Activated naive CD4-positive, alpha-beta T cell treated with anti-CD3 and anti-CD28 coated beads, Interleukin-2, amount 10 ng/mL, durations not matched to agents 7 days and 5 days (primary cell): ENCODE data around the gene PARD6B.
"Not testable (repeated sequence)": the region's sequence is repeated elsewhere in the genome, so short reads cannot be mapped to it uniquely, and the experiment has no call there.

ENCODE experiments used
- CTCF ChIA-PET: fragments of 350-600 bp; sonication (Branson Sonifier 250); formaldehyde crosslinking; loops from one replicate; lab custom pipeline; 2021; ENCODE audit warnings: antibody characterized with exemption; lab: Charles Lee
- DNase-seq: peaks from one replicate; pipeline ENCODE4 v3.0.0-alpha.2; 2020
- H3K27ac Mint-ChIP-seq: one replicate; pipeline ENCODE4 v1.8.0; 2021; ENCODE audit warnings: mild to moderate bottlenecking, moderate library complexity, mixed read lengths
- H3K27me3 Mint-ChIP-seq: one replicate; pipeline ENCODE4 v1.8.0; 2021; ENCODE audit warnings: mild to moderate bottlenecking, mixed read lengths
- H3K36me3 Mint-ChIP-seq: one replicate; pipeline ENCODE4 v1.8.0; 2021; ENCODE audit warnings: mixed read lengths
- H3K4me1 Mint-ChIP-seq: one replicate; pipeline ENCODE4 v1.8.0; 2021; ENCODE audit warnings: mixed read lengths
- H3K4me3 Mint-ChIP-seq: one replicate; pipeline ENCODE4 v1.8.0; 2021; ENCODE audit warnings: mild to moderate bottlenecking, moderate library complexity, mixed read lengths
- H3K9me3 Mint-ChIP-seq: one replicate; pipeline ENCODE4 v1.8.0; 2021; ENCODE audit warnings: mixed read lengths

Gene PARD6B

GRCh38 chr20:50792708-50793574, 61.6 kb downstream of the PARD6B start:
- Mint-ChIP-seq H3K4me1 (peaks cover 30% of the 10 kb centered on the region), H3K4me3 (no peak overlapping the region), H3K9me3 (no peaks in the 10 kb centered on the region), H3K36me3 (no peaks in the 10 kb centered on the region), H3K27me3 (peaks cover 4% of the 10 kb centered on the region), H3K27ac (no peak overlapping the region)
- DNase-seq, result no peak
- CTCF ChIA-PET, result interaction anchor here (0.5 to 8.4 kb wide), 16 partner anchors 10 to 447 kb away, joined by 3 to 167 read pairs (median 4); partner anchors contain the start of genes ADNP, DPM1 and MOCS3

GRCh38 chr20:50793575-50794016, 62.2 kb downstream of the PARD6B start:
- H3K9me3 Mint-ChIP-seq, H3K27ac Mint-ChIP-seq, H3K27me3 Mint-ChIP-seq, H3K36me3 Mint-ChIP-seq: not testable (repeated sequence)
- Mint-ChIP-seq H3K4me1 (peaks cover 30% of the 10 kb centered on the region), H3K4me3 (peak overlapping the region; percentile 31)
- DNase-seq, result peak; percentile 67
- CTCF ChIA-PET, result interaction anchor here (0.5 to 8.4 kb wide), 19 partner anchors 9 to 448 kb away, joined by 3 to 167 read pairs (median 4); partner anchors contain the start of genes ADNP, DPM1 and MOCS3

- H3K27ac Mint-ChIP-seq, result peak overlapping the region; percentile 62
- no peaks in the 10 kb centered on the region for H3K9me3 Mint-ChIP-seq
- no peaks in the 10 kb centered on the region for H3K36me3 Mint-ChIP-seq
- peak overlapping the region; percentile 57 for H3K4me3 Mint-ChIP-seq
- CTCF ChIA-PET, result interaction anchor here (0.6 to 8.4 kb wide), 47 partner anchors 8 to 1250 kb away, joined by 3 to 167 read pairs (median 4); partner anchors contain the start of genes ADNP, DPM1, MOCS3 and PARD6B
- H3K4me1 Mint-ChIP-seq, result peaks cover 30% of the 10 kb centered on the region
- H3K27me3 Mint-ChIP-seq, result peaks cover 4% of the 10 kb centered on the region
- no peak for DNase-seq
These were observed 62.9 kb downstream of the PARD6B start for GRCh38 chr20:50794181-50794845.

- no peaks in the 10 kb centered on the region for H3K36me3 Mint-ChIP-seq
- H3K4me3 Mint-ChIP-seq, result peak within 1 kb of the TSS; percentile 84
- peaks cover 29% of the 10 kb centered on the region for H3K4me1 Mint-ChIP-seq
- DNase-seq, result peak; percentile 83
- CTCF ChIA-PET, result interaction anchor here (0.7 to 8.4 kb wide), 44 partner anchors 8 to 530 kb away, joined by 3 to 167 read pairs (median 4); partner anchors contain the start of genes ADNP, DPM1, MOCS3 and PARD6B
- H3K27me3 Mint-ChIP-seq, result peaks cover 4% of the 10 kb centered on the region
- no peaks in the 10 kb centered on the region for H3K9me3 Mint-ChIP-seq
- peak within 1 kb of the TSS; percentile 84 for H3K27ac Mint-ChIP-seq
These were observed 63.7 kb downstream of the PARD6B start, which contains the start of gene BCAS4 for GRCh38 chr20:50794846-50795634. TSS of gene BCAS4 (plus strand) at chr20:50795061. CDS start at chr20:50795084, 23 bp downstream.

DNA sequence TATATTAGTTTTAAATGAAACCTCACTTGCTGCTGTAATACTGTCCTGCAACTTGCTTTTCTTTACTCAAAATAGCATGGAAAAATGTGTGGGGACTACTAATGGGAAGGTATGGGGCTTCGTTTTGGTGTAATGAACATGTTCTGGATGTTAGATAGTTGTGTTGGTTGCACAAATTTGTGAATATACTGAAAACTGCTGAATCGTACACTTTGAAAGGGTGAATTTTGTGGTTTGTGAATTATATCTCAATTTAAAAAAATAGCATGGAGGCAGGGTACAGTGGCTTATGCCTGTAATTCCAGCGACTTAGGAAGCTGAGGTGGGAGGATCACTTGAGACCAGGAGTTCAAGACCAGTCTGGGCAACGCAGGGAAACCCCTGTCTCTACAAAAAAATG, 65.8 kb downstream of the PARD6B start:
- Mint-ChIP-seq H3K9me3 (no peaks in the 10 kb centered on the region), H3K4me1 (peaks cover 20% of the 10 kb centered on the region), H3K27me3 (peaks cover 4% of the 10 kb centered on the region), H3K27ac (no peak overlapping the region), H3K36me3 (no peaks in the 10 kb centered on the region), H3K4me3 (no peak overlapping the region)
- CTCF ChIA-PET, result interaction anchor here (8.4 kb wide), 1 partner anchor 131 kb away, joined by 167 read pairs; the partner anchor contains the start of gene ADNP
- DNase-seq, result no peak

- Mint-ChIP-seq H3K27ac (no peak overlapping the region), H3K36me3 (no peaks in the 10 kb centered on the region), H3K4me3 (no peak overlapping the region), H3K4me1 (peaks cover 16% of the 10 kb centered on the region), H3K27me3 (peaks cover under 1% of the 10 kb centered on the region), H3K9me3 (no peaks in the 10 kb centered on the region)
- DNase-seq, result peak; percentile 10
- CTCF ChIA-PET, result interaction anchor here (1.3 to 1.5 kb wide), 2 partner anchors 8 to 131 kb away, joined by 4 to 5 read pairs; no protein-coding TSS in a partner anchor
These were observed 67.3 kb downstream of the PARD6B start for GRCh38 chr20:50798650-50799049.

DNA sequence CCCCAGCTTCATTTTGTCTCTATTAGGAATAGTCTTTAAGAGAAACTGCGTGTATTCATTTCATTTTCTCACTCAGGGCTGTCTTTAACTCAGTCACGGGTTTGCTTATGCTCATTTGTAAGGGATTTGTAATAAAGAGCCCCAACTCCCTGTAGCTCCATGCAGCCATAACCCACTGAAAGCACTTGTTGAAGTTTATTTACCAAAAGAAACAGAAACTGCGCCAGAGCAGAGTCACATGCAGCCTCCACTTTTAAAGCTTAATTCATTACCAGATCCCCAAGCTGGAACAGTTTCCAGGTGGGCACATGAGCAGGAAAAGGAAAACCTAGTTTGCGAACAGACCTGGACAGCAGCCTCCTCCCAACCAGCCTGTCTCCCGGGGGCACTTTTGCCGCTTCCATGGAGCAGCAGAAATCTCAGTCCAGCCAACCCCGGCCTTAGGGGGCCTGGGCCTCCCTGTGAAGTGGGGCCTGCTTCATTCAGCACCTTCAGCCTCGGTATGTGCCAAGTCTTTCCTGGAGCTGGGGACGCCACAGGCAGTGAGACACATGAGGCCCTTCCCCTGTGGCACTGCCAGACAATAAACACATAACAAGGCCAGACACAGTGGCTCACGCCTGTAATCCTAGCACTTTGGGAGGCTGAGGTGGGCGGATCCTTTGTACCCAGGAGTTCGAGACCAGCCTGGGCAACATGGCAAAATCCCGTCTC, 68.0 kb downstream of the PARD6B start:
- Mint-ChIP-seq H3K27me3 (no peaks in the 10 kb centered on the region), H3K27ac (no peak overlapping the region), H3K36me3 (no peaks in the 10 kb centered on the region), H3K4me3 (no peak overlapping the region), H3K4me1 (peaks cover 14% of the 10 kb centered on the region), H3K9me3 (no peaks in the 10 kb centered on the region)
- CTCF ChIA-PET, result interaction anchor here (0.7 to 1.5 kb wide), 3 partner anchors 8 to 130 kb away, joined by 4 to 5 read pairs (median 4); no protein-coding TSS in a partner anchor
- peak; percentile 11 for DNase-seq

DNA sequence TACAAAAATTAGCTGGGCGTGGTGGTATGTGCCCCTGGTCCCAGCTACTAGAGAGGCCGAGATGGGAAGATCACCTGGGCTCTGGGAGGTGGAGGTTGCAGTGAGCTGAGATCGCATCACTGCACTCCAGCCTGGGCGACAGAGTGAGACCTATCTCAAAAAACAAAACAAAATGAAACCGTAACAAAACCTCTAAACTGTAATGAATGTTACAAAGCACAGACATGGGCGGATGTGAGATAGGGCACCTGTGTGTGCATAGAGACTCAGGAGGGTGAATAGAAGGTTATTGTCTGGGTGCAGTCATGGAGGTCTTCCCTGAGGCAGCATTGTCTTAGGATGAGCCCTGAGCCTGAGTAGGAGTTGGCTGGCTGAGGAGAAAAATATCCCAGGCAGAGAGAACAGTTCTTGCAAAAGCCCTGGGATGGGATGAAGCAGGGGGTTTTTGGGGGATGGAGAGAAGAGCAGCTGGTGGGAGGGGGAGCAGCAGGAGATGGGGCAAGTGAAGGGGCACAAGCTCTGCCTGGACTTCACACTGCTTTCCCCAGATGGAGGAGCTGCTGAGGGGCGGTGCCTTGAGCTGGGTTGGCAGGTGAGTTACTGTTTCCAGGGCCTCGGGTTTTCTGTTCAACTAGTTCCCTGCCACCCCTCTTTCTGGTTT, 68.6 kb downstream of the PARD6B start:
- CTCF ChIA-PET, result interaction anchor here (0.7 to 1.5 kb wide), 3 partner anchors 9 to 129 kb away, joined by 4 to 5 read pairs (median 4); no protein-coding TSS in a partner anchor
- no peak overlapping the region for H3K4me3 Mint-ChIP-seq
- no peaks in the 10 kb centered on the region for H3K27me3 Mint-ChIP-seq
- no peaks in the 10 kb centered on the region for H3K9me3 Mint-ChIP-seq
- no peak overlapping the region for H3K27ac Mint-ChIP-seq
- no peak for DNase-seq
- no peaks in the 10 kb centered on the region for H3K36me3 Mint-ChIP-seq
- peaks cover 18% of the 10 kb centered on the region for H3K4me1 Mint-ChIP-seq

DNA sequence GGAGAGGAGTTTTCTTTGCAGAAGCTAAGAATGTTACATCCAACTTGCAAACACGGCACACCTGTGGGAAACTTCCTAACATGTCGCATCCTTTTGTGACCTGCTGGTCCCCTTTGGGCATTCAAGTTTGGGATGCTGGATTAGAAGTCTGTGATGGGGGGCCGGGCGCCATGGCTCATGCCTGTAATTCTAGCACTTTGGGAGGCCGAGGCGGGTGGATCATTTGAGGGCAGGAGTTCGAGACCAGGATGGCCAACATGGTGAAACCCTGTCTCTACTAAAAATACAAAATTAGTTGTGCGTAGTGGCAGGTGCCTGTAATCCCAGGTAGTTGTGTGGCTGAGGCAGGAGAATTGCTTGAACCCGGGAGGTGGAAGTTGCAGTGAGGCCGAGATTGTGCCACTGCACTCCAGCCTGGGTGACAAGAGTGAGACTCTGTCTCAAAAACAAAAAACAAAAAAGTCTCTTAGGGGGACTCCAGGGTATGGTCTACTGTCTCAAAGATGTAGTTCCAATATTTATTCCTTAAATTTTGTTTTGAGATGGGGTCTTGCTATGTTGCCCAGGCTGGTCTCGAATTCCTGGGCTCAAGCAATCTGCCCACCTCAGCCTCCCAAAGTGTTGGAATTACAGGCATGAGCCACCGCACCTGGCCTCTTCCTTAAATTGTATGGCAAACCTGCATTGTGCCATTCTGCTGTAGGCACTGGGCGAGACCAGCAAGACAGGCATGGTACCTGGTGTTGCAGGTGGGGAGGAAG, 69.8 kb downstream of the PARD6B start:
- not testable (repeated sequence) for H3K36me3 Mint-ChIP-seq, H3K9me3 Mint-ChIP-seq, H3K27me3 Mint-ChIP-seq, DNase-seq, H3K27ac Mint-ChIP-seq, H3K4me3 Mint-ChIP-seq
- H3K4me1 Mint-ChIP-seq, result peaks cover 23% of the 10 kb centered on the region
- CTCF ChIA-PET, result interaction anchor here (2.8 kb wide), 1 partner anchor 10 kb away, joined by 8 read pairs; no protein-coding TSS in a partner anchor

- CTCF ChIA-PET, result interaction anchor here (1.8 to 2.8 kb wide), 3 partner anchors 8 to 127 kb away, joined by 6 to 11 read pairs (median 8); no protein-coding TSS in a partner anchor
- Mint-ChIP-seq H3K36me3 (no peaks in the 10 kb centered on the region), H3K9me3 (no peaks in the 10 kb centered on the region), H3K27ac (no peak overlapping the region), H3K4me3 (no peak overlapping the region), H3K27me3 (no peaks in the 10 kb centered on the region), H3K4me1 (peaks cover 25% of the 10 kb centered on the region)
- DNase-seq, result no peak
These were observed 70.4 kb downstream of the PARD6B start for GRCh38 chr20:50801747-50802125.

DNA sequence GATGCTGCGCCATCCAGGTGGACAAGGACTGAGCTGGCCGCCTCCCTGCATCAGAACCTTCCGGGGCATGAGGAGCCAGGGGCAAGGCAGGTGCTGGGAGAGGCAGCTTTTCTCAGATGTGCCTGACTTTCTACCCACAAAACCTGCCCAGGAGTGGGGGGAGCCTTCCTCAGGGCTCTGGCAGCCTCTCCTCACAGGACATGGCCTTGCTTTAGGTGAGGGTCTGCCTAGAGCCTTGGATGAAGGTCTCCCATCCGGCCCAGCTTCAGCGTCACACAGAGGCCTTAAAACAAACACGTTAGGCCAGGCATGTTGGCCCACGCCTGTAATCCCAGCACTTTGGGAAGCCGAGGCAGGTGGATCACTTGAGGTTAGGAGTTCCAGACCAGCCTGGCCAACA, 70.9 kb downstream of the PARD6B start:
- no peaks in the 10 kb centered on the region for H3K27me3 Mint-ChIP-seq
- no peaks in the 10 kb centered on the region for H3K9me3 Mint-ChIP-seq
- DNase-seq, result no peak
- H3K4me1 Mint-ChIP-seq, result peaks cover 25% of the 10 kb centered on the region
- CTCF ChIA-PET, result interaction anchor here (1.8 to 2.8 kb wide), 3 partner anchors 8 to 127 kb away, joined by 6 to 11 read pairs (median 8); no protein-coding TSS in a partner anchor
- no peak overlapping the region for H3K27ac Mint-ChIP-seq
- H3K36me3 Mint-ChIP-seq, result no peaks in the 10 kb centered on the region
- no peak overlapping the region for H3K4me3 Mint-ChIP-seq
